ENCODE results near the gene IFITM2.
"Not testable (repeated sequence)": the region's sequence is repeated elsewhere in the genome, so short reads cannot be mapped to it uniquely, and the experiment has no call there.

Gene IFITM2

GRCh38 chr11:339963-340362, 32.3 kb downstream of the IFITM2 start:
- no peak for DNase-seq

GRCh38 chr11:340539-341512, 33.2 kb downstream of the IFITM2 start:
- DNase-seq = no peak

- DNase-seq = no peak
These were observed 34.7 kb downstream of the IFITM2 start for GRCh38 chr11:342328-342727.

GRCh38 chr11:344836-345578, 37.4 kb downstream of the IFITM2 start:
- DNase-seq = no peak

- no peak for DNase-seq
These were observed 38.9 kb downstream of the IFITM2 start for GRCh38 chr11:346529-346928.

- DNase-seq = not testable (repeated sequence)
These were observed 41.8 kb downstream of the IFITM2 start for GRCh38 chr11:349270-349954.

- not testable (repeated sequence) for DNase-seq
These were observed 42.6 kb downstream of the IFITM2 start for GRCh38 chr11:350033-350722.

GRCh38 chr11:350723-351255, 43.2 kb downstream of the IFITM2 start:
- DNase-seq = no peak

GRCh38 chr11:351411-351810, 43.8 kb downstream of the IFITM2 start:
- no peak for DNase-seq

- no peak for DNase-seq
These were observed 44.9 kb downstream of the IFITM2 start for GRCh38 chr11:352456-353031.

GRCh38 chr11:353179-353873, 45.7 kb downstream of the IFITM2 start:
- peak in 43 of 56 donors; percentile 27 to 88 (median 58) for DNase-seq

- DNase-seq = peak in 48 of 56 donors; percentile 19 to 87 (median 60)
These were observed 48.2 kb downstream of the IFITM2 start for GRCh38 chr11:355581-356458.

GRCh38 chr11:356610-357009, 49.0 kb downstream of the IFITM2 start:
- DNase-seq = no peak

GRCh38 chr11:357582-357981, 50.0 kb downstream of the IFITM2 start:
- no peak for DNase-seq

- DNase-seq = no peak
These were observed 50.6 kb downstream of the IFITM2 start for GRCh38 chr11:358129-358800.

Measured in nucleus accumbens (tissue), 56 donors.